GM19023 (cell line): Measurements from ENCODE around the gene LETM1.
A peak's percentile ranks its signal among the peaks of the same experiment; 100 is the strongest.

Experiments used
- ATAC-seq: cut with Tn5 transposase; IDR thresholded peaks from one replicate; pipeline ENCODE4 v1.9.1; 2021; ENCODE audit warnings: mild to moderate bottlenecking, moderate library complexity; ENCODE audit not compliant: unreplicated experiment

The LETM1 gene

DNA sequence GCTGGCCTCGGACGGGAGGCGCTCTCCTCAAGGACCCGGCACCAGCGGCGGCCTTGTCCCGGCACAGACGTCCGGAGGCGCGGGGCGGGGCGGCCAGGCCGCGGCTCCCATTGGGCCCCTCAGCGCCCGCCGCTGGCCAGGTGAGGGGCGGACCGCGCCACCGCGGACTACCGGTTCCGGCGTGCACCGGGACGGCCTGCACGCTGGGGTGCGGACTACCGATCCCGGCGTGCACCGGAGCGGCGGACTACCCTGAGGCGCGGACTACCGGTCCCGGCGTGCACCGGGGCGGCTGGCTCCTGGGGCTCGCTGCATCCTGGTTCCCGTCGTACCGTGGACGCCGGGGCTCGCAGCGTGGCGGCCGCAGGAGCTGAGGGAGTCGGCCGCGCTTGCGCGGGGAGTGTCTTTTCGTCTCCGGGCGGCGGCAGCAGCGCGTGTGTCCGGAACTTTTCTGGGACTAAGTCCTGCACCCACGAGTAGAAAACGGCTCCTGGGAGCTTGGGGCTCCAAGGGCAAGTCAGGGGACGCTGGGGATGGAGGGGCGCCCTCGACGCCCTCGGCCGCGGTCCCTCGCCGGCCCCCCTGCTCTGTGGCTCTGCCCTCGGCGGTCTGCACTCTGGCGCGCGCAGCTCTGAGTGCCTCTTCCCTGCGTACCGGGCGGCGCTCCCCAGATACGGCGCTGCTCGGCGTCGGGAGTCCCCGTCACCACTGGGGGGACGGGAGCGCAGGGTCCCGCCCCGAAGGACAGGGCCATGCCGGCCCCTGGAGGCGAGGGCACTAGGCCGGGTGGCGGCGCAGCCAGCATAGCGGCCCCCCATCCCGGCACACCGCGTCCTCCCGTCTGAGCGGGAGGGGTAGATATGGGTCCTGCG lies at the start of gene LETM1:
Gene LETM1 (minus strand): TSS at position 86 of the 872 bp plus-strand sequence. CDS start 206 bp downstream, outside the sequence.
- ATAC-seq, result peak; percentile 91

DNA sequence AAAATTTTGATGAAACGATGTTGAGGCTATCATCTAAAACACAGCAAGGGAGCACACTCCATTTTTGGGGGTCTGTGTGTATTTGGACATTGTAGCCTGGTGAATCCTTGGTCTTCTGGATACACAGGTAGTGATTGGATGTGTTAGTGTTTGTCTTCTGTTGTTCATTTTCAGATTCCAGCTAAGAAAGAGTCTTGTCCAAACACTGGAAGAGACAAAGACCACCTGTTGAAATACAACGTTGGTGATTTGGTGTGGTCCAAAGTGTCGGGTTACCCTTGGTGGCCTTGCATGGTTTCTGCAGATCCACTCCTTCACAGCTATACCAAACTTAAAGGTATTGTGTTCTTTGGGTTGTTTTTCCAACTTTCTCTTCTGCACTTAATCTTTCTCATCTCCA lies 48.1 kb upstream of the LETM1 start:
- ATAC-seq, result no peak

DNA sequence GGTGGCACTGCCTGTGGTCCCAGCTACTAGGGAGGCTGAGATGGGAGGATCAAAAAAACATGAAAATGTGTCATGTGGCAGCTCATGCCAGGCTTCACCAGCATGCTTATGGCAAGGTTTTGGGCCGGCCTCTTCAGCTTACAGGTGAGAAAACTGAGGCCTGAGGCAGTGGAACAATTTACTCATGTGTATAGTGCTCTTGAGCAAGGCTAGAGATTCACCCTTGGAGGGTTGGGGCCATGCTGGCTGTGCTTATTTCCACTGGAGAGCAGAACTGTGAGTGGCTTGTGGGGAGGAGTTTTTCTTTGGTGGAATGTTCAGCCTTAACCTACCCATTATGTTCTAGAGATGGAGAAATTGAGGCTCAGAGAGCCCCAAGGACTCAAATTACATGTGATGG lies 47.1 kb upstream of the LETM1 start:
- no peak for ATAC-seq

DNA sequence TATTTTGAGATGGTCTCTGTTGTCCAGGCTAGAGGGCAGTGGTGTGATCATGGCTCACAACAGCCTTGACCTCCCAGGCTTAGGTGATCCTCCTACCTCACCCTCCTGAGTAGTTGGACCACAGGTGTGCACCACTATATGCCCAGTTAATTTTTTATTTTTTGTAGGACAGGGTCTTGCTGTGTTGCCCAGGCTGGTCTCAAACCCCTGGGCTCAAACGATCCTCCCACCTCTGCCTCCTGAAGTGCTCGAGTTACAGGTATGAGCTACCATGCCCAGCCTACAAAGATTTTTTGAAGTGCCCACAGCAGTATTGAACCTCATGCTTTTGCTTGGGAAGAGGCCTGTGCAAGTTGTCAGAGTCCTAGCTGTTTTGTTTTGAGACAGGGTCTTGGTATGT lies 46.3 kb upstream of the LETM1 start:
- no peak for ATAC-seq

DNA sequence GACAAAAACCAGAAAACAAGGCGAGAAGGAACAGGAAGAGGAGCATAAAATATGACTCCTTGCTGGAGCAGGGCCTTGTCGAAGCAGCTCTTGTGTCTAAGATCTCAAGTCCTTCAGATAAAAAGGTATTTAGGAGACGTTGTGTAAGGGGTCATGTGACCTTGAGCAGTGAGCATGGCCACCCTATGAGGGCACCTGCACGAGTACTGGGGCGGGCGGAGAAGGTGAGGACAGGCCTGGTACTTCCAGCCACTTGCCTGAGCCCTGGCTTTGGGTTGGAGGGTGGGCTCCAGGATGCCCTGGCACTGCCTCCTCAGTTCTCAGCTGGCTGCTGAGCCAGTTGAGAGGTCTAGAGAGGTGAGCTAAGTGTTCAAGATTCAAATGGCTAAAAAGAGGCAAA lies 45.2 kb upstream of the LETM1 start:
- ATAC-seq, result no peak

DNA sequence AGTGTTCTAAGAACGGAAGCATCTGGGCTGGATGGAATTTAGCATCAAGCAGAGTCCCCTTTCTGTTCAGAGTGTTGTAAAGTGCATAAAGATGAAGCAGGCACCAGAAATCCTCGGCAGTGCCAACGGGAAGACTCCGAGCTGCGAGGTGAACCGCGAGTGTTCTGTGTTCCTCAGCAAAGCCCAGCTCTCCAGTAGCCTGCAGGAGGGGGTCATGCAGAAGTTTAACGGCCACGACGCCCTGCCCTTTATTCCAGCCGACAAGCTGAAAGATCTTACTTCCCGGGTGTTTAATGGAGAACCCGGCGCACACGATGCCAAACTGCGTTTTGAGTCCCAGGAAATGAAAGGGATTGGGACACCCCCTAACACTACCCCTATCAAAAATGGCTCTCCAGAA lies 44.7 kb upstream of the LETM1 start:
- no peak for ATAC-seq

DNA sequence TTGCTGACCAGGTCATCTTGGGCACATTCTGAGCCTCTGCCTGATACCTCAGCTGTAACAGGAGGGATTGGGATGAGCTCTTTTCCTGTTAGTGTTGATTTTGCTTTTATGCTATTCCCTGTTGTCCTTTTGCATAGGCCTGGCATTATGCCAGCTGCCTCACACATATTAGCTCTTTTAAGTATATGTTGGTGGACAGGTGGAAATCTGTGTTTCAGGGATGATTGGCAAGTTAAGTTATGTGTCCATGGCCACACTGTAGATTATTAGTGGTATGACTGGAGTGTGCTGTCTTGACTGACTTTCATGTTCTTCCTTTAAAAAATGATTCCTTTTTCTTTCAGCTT lies 44.1 kb upstream of the LETM1 start:
- no peak for ATAC-seq

DNA sequence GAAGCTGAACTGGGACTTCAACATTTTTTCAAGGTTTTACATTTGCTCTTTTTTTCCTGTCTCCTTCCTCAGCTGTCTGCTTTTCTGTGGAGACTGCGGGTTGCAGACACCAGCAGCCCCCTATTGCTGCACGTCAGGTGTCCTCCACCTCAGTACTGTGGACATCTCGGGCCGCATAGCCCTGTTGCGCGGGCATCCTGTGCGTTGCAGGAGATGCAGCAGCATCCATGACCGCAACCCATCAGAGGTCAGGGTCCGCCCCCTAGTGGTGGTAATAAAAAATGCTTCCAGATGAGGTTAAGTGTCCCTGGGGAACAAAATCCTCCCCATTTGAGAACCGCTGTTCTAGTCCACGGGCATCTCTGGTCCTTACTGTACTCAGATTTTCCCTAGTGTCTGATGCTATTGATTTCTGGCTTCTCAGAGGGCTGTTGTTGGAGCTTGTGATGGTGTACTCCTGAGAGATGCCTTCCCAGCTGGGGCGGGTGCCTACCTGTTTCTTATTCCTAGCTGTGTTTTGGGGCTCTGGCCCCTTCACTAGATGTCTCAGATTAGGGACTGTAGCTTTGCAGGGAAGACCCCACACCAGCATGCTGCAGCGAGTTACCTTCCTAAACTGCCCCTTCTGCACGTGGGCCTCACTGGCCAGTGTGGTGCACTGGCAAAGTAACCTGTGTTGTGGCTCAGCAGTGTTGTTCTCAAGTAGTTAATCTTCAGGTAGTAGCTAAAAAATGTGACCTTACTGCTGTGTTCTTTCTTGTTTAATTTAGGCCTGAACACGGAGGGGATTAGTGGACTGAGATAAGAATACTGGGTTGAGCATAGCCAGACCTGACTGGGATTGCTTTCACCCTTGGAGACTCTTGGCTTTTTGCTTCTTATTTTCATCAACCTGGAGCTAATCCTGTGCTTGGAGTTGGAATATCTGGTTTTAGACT lies 43.5 kb upstream of the LETM1 start:
- ATAC-seq, result no peak

DNA sequence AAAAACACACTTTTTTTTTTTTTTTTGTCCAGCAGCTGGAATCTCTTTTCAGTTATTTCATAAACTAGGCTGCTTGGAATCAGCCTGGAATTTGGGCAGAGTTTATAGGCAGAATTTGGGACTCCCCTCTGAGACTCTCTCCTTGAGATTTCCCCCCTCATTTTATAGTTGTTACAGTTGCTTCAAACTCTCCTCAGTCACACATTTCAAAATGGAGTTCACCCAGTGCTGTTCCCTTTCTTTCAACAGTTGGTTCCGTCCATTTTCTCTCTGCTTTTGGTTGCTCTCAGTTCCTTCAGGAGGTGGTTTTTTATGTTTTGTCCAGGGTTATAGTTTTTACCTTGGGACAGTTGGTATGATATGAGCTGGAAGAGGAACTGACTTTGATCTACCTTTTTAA lies 42.7 kb upstream of the LETM1 start:
- ATAC-seq, result no peak

DNA sequence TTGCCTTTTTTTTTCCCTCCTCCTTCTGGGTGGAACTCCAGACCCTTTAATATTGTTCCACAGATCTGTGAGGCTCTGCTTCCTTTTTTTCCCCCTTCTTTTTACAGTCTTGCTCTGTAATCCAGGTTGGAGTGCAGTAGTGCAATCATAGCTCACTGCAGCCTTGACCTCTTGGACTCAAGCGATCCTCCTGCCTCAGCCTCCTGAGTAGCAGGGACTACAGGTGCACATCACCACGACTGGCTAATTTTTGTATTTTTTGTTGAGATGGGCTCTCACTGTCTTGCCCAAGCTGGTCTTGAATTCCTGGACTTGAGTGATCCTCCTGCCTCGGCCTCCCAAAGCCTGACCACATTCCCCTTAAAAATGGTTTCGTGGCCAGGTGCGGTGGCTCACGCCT lies 42.1 kb upstream of the LETM1 start:
- no peak for ATAC-seq

DNA sequence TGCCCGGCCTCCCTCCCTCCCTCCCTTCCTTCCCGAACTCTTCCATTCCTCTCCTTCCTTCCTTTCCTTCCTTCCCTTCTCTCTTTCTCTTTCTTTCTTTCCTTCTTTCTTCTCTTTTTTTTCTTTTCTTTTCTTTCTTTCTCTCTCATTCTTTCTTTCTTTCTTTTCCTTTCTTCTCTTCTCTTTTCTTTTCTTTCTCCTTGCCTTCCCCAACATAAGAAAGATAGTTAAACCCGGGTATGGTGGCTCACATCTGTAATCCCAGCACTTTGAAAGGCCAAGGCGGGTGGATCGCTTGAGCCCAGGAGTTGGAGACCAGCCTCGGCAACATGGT lies 40.7 kb upstream of the LETM1 start:
- no peak for ATAC-seq

DNA sequence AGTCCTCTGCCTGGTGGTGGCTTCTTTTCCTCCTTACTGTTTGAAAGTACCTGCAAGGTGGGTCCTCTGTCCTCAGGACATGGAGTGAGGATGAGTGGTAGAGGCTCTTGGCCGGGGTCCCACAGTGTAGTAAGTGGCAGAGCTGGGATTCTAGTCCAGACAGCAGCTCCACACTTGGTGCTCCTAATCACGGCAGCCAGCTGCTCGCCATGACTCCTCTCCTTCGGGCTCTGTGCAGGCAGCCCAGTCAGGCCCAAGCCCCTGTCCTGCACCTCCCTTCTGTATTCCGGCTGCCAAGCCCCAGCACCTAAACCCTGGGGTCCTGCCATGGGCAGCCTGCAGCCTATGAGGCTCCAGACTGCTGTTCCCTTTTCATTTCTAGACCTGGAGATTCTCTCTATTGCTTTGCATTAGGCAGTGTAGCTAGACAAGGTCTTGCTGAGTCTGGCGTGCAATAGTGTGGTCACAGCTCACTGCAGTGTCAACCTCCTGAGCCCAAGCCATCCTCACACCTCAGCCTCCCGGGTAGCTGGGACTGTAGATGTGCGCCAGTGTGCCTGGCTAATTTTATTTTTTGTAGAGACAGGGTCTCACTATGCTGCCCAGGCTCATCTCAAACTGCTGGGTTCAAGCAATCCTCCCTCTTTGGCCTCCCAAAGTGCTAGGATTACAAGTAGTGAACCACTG lies 40.2 kb upstream of the LETM1 start:
- no peak for ATAC-seq

DNA sequence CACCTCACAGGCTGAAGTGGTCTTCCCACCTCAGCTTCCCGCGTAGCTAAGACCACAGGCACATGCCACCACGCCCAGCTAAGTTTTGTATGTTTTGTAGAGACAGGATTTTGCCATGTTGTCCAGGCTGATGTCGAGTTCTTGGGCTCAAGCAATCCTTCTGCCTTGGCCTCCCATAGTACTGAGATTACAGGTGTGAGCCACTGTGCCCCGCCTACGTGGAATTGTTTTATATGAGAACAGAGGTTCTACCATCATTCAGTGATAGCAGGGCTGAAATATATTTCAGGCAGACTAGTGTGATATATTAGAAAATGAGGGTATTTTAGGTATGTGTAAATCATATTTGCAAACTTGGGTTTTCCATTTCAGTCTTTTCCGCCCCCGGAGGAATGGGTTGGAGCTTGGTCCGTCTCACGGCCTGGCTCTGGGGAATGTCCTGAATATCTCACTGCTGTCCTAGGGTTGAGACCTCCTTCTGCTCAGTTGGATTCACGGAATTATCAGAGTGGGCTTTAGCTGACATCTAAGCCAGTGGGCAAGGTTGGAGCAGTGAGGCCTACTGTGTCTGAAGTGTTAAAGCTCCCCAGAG lies 35.1 kb upstream of the LETM1 start:
- no peak for ATAC-seq

DNA sequence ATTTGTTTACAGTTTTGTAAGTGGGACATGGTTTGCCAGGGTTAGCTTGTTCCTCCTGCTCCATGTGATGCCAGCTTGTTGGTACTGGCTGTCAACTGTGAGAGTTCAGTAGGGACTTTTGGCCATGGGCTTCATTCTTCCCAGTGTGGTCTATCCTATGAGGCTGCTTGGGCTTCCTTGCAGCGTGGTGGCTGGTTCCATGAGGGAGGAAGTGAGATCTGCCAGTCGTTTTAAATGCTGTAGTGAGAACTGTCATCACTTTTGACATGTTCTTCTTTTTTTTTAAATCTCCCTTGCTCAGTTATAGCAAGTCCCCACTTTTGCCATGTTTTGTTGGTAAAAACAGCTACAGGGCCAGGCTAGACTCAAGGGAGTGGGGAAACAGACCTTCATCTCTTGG lies 31.1 kb upstream of the LETM1 start:
- no peak for ATAC-seq

DNA sequence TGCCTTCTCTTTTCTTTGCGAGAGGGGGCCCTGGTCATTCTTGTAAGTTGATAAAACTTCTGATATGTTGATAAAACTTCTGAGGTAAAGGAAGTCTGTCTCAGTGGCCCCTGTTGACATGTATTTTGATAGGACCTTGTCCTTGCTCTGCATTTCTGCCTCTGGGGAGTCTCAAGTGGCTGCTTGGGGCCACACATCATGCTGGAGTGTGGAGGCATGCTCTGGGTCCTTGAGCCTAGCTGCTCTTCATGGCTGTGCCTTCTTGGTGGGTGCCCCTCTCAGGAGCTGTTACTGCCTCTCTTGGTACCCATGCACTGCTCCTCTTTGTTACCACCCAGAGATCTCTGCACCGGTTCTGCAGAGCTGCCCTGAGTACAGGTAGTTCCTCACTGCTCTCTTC lies 29.5 kb upstream of the LETM1 start:
- ATAC-seq, result no peak

DNA sequence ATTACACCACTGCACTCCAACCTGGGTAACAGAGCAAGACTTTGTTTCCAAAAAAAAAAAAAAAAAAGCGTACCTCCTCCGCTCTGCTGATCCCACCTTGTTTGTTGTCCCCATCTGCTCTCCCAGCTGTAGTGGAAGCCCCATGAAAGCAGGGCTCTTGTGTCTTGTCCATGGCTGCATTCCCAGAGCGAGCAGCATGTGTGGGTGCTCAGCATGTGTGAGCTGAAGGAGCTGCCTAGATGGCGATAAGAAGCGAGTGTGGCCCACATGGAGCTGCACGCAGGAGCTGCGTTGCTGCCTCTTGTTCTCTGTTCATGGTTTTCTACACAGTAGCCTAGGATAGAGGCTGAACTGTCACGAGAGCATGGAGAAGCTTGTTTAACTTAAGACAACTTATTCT lies 27.6 kb upstream of the LETM1 start:
- no peak for ATAC-seq

DNA sequence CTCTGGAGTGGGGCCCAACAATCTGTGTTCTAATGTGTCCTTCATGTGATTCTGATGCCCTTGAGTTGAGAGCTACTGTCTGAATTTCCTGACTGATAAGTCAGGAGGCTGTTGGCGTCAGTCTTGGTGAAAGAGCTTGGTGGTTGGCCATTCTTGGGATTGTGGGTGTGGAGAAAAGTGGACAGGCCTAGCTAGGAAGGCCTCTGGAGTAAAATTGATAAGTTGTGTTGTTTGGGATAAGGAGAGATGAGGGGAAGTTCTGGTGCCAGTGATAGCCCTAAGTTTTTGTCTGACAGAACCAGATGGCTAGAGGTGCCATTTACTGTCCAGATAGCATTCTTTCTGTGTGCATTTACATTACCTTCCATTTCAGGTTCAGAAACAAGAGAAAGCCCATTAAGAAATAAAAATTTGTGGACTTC lies 26.9 kb upstream of the LETM1 start:
- ATAC-seq, result no peak

DNA sequence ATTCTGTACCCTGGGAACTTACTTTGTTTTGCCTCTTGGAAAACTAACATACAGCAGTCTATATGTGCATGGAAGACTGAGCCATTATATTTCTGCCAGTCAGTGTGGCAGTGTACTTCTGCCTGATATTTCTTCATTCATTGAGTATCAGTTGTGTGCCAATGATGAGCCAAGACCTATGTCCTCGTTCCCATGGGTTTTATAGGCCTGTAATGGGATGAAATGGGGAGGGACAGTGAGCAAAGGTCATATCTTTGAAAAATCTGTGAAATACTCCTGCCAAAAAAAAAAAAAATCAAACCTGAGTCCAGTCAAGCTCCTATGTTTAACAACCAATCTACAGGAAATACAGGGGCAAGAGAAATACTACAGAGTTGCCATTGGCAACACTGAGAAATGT lies 24.4 kb upstream of the LETM1 start:
- no peak for ATAC-seq

DNA sequence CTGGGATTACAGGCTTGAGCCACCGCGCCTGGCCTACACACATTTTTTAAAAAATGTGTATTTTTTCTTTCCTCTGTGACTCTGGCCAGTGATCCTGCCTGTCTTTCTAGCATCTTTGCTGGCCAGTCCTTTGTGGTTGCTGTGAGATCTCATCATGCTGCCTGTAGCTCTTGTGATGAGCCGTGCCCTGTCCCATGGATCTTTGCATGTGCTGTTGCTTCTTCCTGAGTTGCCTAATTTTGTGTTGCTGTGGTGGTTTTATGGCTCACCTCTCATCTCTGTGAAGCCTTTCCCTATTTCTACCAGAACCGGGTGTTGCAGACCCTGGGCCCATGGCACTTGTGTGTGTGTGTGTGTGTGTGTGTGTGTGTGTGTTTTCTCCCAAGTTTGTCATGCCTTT lies 23.5 kb upstream of the LETM1 start:
- ATAC-seq, result no peak

DNA sequence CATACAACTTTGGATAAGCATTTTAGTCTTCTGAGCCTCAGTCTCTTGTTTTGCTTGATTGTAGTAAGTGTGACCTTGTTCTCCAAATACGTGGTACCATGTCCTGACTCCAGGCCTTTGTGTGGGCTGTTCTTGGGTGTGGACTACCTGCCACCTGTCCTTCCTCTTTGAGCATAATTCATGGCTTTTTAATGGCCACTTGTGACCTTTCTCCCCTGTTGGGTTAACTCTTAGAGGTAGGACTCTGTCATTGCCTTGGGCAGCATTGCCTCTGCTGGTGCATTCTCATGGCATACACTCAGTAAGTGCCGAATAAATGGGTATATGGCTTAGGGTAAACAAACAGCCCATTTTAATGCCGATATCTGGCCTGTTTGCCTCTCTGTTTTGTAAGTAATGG lies 18.2 kb upstream of the LETM1 start:
- no peak for ATAC-seq

DNA sequence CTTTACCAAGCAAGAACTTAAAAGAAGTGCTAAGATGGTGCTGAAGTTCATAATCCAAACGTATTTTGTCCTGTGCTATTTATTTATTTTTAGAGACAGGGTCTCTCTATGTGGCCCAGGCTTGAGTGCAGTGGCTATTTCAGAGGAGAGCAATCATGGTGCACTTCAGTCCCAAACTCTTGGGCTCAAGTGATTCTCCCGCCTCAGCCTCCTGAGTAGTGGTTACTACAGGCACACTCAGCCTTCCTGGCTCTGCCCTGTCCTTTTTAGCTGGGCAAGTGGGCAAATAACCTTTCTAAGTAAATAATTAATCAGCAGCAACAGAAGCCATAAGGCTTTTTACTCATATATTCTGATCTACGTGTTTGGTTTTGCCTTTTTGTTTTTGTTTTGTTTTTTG lies 17.8 kb upstream of the LETM1 start:
- ATAC-seq, result no peak
